Activated CD4-positive, alpha-beta T cell treated with anti-CD3 and anti-CD28 coated beads, Interleukin-2, amount 50 U/mL, for 1 hour (primary cell): ENCODE measurements around the gene MTURN.
"Not testable (repeated sequence)": the region's sequence is repeated elsewhere in the genome, so short reads cannot be mapped to it uniquely, and the experiment has no call there.

Experiments used
- DNase-seq: peaks from one replicate; pipeline ENCODE4 v3.0.0-alpha.2; 2020

Gene MTURN

DNA sequence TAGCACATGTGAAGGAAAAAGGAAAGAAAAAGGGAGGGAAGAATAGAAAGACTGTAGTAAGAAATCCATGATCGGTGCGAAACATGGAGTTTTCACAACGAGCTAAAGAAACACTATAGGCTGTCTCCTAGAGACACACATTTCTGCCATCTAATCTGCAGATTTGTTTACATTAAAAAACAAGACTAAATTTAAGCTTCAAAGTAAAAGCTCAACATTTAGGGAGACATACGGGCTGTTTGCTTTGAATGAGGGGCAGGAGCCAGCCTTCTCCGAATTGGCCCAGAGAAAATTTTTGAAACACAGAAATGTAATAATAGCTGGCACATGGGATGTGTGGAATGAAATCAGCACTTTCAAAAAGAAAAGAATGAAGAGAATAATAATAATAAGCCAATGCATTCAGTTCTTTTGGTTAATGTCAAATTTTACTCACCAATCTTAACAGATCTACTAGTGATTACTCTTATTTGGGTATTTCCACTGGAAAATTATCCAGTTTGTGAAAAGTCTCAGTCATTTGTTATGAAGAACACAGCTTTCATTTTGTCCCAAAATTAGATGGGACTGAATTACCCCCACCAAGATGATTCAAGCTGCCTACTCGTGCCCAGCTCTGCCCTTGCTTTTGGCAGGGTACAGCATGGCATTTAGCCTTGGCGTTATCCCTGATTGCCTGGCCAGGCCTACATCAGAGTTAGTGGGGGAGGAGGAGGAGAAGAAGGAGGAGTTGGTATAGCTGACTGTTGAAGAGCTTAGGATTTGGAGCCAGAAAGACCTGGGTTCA is 47.1 kb downstream of the MTURN start:
- no peak for DNase-seq

GRCh38 chr7:30182814-30183213 is 48.0 kb downstream of the MTURN start:
- DNase-seq, result no peak

- DNase-seq, result no peak
These were observed 49.1 kb downstream of the MTURN start for GRCh38 chr7:30183749-30184369.

- no peak for DNase-seq
These were observed 50.2 kb downstream of the MTURN start for GRCh38 chr7:30184791-30185487.

- no peak for DNase-seq
These were observed 50.7 kb downstream of the MTURN start for GRCh38 chr7:30185496-30185895.

GRCh38 chr7:30186725-30187124 is 51.9 kb downstream of the MTURN start:
- no peak for DNase-seq

- no peak for DNase-seq
These were observed 52.7 kb downstream of the MTURN start for GRCh38 chr7:30187513-30187912.

DNA sequence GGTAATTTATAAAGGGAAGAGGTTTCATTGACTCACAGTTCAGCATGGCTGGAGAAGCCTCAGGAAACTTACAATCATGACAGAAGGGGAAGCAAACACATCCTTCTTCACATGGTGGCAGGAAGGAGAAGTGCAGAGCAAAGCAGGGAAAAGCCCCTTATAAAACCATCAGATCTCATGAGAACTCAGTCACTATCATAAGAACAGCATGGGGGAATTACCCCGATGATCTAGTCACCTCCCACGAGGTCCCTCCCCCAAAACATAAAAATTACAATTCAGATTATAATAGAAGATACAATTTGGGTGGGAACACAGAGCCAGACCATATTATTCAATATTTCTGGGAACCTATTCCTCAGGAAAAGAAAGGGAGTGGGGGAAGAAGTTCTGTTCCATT is 53.6 kb downstream of the MTURN start:
- not testable (repeated sequence) for DNase-seq

DNA sequence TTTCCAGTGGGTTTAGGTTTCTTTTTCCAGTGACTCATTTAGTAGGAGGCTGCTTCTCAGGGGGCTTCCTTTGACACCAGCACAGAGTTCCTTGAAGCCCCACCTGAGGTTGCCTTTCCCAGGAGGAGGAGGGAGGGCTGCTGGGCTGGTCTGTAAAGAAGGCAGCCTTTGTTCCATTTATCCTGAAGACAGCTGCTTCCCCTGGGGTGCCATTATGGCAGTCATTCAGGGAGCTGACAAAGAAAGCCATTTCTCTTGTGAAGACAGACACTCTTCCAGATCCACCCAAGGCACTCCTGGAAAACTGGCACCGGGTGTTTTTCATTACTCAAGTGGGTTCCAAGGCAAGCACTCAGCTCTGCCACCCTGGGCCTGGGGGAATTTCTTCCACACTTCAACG is 54.0 kb downstream of the MTURN start:
- DNase-seq, result no peak

- no peak for DNase-seq
These were observed 57.0 kb downstream of the MTURN start for GRCh38 chr7:30191809-30192208.

DNA sequence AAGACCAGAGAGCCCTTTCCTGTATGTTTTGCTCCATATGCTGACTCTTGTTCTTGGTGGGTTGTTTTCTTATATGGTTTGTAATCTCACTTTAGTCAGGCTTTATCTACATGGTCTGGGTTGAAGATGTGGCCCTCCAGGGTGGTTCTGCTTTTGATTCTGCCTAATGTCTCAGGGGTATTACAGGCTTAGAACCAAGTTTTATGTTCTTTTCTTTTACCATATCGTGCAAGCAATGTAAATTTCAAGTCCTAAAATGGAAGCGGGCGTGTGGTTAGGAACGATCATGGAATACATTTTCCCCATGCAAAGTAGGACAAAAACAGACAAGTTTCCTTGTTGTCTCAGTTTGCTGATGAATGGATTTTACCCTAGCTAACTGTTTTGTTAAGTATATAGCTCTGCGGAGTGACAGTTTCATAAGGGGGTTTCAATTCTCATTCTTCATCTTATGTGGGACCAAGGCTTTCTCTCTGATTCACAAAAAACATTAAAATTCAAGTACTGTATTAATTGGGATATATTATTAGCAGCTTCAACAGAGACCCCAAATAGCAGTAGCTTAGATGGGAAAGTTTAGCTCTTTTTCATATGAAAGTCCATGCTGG is 58.7 kb downstream of the MTURN start:
- no peak for DNase-seq

DNA sequence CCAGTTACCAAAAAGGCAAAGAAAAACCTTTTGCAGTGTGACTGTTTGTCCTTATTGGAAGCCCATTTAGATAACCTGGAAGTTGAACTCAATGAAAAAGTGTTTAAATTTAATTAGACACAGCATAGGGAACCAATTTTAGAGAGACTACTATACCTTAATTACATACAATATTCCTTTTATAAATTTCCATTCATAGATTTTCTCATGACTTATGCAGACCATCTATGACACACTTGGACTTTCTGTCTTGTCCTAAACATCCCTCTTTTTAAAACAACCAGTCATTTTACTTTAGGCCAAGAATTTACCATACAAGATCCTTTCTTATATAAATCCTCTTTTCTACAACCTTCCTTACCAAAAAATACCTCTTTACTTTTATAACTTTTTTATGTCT is 61.6 kb downstream of the MTURN start:
- no peak for DNase-seq

DNA sequence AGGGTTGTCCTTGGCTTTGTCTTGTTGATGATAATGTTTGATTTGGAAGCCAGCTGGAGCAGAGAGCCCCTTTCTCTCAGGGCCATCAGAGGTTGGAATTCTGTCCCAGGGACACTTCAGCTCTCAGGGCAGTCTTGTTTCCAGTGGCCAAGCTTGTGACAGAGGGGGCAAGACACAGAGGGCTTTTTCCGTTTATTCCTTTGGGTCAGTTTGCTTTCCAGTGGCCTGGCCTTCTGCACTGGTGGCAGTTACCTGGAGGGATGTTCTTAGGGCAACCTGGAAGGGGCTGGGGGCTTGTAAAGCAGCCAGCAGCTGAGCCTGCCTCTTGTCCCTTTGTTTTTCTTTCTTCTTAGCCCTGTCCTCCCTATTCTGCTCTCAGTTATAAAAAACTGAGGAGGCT is 62.7 kb downstream of the MTURN start:
- DNase-seq, result no peak

DNA sequence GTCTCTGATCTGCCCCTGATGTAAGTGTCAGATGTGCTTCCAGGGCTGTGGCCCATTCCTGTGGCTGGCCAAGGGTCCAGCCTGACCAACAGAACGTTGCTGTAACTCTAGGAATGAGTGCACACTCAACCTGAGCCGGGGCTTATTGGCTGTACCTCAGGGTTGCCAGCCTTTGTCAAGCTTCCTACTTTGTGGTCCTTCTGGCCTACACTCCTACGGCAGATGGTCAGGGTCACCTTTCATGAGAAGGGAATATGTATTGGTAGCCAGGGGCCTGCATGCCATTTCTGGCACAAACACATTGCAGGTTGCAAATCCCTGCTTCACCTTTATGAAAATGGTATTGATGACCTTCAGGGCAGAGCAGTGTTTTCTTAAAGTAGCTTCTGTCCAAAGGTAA is 64.5 kb downstream of the MTURN start:
- DNase-seq, result no peak

- no peak for DNase-seq
These were observed 65.8 kb downstream of the MTURN start for GRCh38 chr7:30200591-30200990.

- no peak for DNase-seq
These were observed 66.4 kb downstream of the MTURN start for GRCh38 chr7:30201161-30201666.

DNA sequence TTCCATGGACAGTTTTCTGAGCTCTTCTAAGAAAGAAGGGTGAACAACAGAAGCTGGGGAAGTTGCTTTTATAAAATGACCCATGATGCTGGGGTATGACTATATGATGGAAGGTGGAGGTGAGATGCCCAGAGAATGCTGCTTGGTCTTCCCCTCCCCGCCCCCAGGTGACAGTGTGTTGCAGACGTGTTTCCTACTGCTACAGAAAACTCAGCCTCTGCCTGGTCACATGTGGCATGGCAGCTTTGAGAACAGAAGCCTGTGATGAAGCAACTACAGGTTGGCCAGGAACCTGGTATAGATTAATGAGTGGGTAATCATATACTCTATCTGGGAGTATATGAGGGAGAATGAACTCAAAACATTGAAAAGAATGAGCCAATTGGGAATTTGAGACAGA is 67.1 kb downstream of the MTURN start:
- no peak for DNase-seq

GRCh38 chr7:30202671-30203070 is 67.9 kb downstream of the MTURN start:
- no peak for DNase-seq

- no peak for DNase-seq
These were observed 71.7 kb downstream of the MTURN start for GRCh38 chr7:30206491-30206890.

GRCh38 chr7:30206942-30207341 is 72.2 kb downstream of the MTURN start:
- no peak for DNase-seq

DNA sequence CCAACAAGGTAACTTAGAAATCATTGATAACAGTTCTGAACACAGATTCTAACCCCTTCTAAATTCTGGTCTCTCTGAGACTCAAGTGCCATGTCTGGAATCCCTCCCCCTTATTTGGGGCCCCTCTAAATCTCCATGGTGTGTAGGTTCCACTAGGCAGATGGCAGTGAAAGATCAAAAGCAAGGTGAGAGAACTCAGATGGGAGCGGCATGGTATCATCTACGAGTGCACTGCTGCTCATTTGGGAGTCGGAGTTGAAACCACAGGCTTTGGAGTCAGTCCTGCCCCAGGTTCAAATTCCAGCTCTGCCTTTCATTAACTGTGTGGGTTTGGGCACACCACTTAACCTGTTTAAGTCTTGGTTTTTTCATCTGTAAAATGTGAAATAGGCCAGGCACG is 72.6 kb downstream of the MTURN start:
- no peak for DNase-seq

DNA sequence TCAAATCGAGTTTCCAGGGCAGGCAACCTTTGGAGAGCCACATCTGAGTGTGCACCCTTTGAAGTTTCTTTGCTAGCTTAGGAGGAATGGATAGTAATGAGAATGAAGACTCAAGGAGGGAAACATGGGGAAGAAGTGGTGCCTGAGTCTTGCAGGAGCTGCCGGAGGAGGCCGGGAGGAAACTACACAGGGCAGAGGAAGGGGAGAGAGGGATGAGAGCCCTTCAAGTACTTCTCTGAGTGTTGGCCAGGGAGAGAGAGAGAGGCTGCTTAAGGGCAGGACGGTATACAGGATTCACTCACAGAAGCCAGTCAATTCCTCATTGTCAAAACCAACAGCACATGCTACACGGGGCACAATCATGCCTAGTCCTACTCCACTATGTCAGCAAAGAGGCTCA is 75.2 kb downstream of the MTURN start:
- no peak for DNase-seq
